ENCODE data around the gene DLGAP1. TPM values are rescaled to one million over a fixed set of nuclear protein-coding genes. Genes with fewer than 3 reads are reported as not detected.

Gene DLGAP1
- total RNA-seq, 1 donor from 2014 or later = 7.2 TPM

DNA sequence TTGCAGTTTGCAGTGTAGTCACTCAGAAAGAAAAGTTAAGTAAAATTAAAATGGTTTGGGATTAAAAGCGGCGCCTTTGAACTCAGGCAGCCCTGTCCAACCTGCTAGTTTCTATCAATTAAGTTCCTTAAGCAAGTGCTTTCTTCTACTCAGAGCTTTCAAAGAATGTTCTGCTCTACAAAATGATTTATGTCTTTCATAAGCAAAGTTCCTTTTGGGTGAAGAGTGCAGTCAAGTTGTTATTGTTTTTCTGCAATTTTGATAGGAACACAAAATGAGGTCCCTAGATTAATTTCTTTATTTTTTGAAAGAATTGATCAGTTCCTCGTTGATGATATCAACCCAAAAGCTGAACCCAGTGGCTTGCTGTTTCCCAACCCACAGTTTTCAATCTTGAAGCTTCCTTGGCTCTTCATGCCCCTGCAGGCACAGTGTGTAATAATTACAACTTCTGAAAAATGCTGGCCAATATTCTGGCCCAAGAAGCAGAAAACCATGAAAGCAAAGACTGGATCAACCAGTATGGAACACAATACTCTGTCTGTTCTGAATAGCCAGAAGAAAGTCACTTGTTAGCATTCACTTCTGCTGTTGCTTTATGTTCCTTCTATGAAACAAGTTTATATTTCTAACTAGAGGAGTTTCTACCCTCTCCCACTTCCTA is 916.0 kb downstream of the DLGAP1 start:
- DNase-seq (ENCODE audit: low read depth) = no peak

GRCh38 chr18:3538456-3538855 is 916.7 kb downstream of the DLGAP1 start:
- DNase-seq (ENCODE audit: low read depth) = peak; percentile 33

- DNase-seq (ENCODE audit: low read depth) = no peak
Measured at GRCh38 chr18:3530807-3531206, 924.3 kb downstream of the DLGAP1 start.

DNA sequence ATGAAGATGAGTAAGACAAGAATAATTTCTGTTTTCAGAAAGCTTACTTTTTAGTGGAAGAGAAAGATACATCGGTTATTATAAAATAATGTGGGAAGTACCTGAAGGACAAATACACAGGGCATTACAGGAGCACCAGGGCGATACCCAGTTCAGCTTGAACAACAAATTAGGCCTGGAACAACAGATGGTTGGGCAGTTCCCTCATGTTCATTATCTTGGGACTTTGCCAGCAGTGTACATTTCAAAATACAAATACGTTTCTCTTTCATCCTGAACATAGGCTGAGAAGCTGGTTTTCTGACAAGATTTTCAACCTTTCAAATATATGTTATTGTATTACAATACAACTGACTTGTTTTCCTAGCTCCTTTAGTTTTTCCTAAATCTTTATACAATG is 925.5 kb downstream of the DLGAP1 start:
- DNase-seq (ENCODE audit: low read depth) = no peak

- no peak for DNase-seq (ENCODE audit: low read depth)
Measured at GRCh38 chr18:3529077-3529476, 926.0 kb downstream of the DLGAP1 start.

DNA sequence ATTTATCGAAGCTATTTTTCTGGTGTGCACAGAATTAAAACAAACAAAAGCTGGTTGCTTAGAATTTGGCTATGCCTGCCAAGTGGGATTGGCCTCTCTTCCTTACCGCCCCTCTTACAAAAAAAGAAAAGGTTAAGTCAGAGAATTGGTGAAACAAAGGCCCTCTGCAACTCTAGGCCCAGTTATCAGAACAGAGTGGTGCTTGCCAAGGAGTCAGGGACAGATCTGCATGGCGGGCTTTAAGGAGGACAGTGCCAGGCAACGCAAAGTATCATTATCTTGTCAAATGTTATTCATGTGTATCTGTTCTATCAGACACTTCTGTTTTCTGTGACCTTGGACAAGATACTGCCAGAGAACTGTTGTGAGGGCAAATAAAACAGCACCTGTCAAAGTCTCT is 926.9 kb downstream of the DLGAP1 start:
- no peak for DNase-seq (ENCODE audit: low read depth)

DNA sequence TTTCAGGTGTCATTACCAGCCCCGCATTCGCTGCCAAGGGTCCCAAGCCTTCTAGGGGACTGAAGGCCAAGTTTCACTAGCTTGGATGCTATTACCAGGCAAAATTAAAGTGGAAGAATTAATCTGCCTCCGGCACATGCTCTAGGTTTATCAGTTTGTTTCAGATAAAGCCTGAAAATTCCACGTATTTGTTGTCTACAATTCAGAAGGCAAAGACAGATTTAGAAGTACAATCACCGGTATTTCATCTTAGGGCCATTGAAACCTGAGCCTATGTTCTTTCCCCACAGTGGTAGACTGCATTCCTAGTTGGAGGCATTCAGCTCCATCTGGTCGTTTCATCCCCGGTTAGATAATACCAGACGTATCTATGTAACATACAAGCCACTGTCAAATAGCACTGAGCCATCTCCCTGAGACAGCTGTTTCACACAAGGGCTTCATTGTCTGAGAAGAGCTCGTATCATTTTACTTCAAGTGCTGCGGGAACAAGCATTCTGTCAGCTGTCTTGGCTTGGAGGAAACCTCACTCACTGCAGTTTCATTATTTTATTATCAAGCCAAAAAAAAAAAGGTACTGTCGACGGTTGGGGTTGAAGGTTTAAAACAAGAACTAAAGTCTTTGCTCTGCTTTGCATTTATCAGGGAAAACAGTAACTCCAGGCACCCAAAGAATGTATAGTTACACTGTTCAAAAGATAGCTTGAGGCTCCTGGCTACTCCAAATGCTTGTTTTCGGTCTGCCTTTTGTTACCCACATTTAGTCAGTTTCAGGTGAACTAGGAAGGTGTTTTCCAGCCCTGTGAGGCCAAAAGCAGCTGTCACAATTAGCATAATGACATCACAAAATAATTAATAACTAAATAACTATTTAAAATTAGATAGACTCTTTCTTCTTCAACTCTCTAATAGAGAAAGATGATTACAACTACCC is 928.4 kb downstream of the DLGAP1 start:
- no peak for DNase-seq (ENCODE audit: low read depth)

- DNase-seq (ENCODE audit: low read depth) = no peak
Measured at GRCh38 chr18:3525870-3526420, 929.2 kb downstream of the DLGAP1 start.

GRCh38 chr18:3524706-3525105 is 930.4 kb downstream of the DLGAP1 start:
- peak; percentile 30 for DNase-seq (ENCODE audit: low read depth)

DNA sequence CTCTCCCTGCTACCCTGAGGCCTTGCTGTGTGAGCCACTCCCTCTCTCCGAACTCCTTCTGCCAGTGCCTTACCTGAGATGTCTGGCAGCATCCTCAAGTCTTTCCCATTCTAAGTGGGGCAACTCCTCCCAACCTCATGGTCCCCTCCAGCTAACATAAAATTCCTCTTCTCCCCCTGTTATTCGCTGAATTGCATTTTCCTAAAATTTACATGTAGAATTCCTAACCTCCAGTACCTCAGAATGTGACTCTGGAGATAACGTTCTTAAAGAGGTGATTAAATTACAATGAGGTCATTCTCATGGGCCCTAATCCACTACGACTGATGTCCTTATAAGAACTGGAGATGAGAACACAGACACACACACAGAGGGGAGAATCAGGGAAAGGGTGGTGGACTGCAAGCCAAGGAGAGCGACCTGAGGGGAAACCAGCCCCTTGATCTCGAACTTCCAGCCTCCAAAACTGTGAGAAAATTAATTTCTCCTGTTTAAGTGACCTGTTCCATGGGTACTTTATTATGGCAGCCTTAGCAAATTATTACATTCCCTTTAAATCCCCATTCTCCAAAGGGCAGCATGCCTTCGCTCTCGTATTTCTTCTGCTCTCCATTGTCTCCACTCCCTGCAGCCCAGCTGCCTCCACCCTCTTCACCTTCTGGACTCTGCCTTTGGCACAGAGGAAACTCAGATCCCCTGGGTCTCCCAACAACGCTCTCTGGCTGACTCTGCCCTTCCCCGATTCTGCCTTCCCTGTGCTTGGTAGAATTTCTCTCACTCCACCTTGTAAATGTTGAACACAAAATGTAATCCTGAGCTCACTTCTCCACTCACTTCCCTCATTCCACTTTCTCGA is 934.6 kb downstream of the DLGAP1 start:
- no peak for DNase-seq (ENCODE audit: low read depth)

GRCh38 chr18:3514312-3515216 is 940.5 kb downstream of the DLGAP1 start:
- DNase-seq (ENCODE audit: low read depth) = no peak

DNA sequence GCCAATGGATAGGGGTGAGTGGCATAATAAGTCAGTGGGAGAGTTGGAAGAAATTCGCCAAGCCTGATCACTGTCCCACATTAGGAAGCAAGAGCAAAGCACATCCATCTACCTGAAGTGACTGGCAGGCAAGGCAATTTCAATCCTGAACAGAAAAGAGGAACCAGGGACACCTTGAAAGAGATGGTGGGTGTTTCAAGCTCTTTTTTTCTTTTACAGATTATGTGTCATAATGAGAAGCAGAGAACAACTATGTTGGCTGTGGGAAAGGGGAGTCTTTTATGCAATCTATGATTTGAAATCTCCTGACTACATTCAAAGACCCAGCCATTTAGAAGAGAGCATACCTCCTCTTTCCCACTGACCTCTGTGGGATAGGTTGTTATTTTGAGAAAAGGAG is 941.6 kb downstream of the DLGAP1 start:
- no peak for DNase-seq (ENCODE audit: low read depth)

- DNase-seq (ENCODE audit: low read depth) = peak; percentile 97
Measured at GRCh38 chr18:3511980-3512379, 943.1 kb downstream of the DLGAP1 start.

DNA sequence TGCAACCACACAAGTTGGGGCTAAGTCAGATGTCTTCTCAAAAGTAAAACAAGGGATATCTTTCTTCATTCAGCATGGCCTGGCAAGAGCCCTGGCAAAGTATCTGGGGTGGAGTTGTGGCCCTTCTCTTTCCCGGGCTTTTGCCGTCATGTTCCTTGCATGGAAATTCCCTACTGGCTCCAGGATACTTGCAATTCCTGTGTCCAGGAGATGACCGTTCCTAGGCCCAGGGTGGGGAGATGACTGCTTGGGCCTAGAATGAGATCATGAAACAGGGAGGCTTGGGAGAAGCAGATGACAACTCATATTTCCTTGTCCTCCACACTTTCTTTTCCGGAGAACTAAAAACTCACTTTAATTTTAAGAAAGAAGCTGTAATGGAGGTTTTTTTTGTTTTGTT is 944.2 kb downstream of the DLGAP1 start:
- DNase-seq (ENCODE audit: low read depth) = no peak

DNA sequence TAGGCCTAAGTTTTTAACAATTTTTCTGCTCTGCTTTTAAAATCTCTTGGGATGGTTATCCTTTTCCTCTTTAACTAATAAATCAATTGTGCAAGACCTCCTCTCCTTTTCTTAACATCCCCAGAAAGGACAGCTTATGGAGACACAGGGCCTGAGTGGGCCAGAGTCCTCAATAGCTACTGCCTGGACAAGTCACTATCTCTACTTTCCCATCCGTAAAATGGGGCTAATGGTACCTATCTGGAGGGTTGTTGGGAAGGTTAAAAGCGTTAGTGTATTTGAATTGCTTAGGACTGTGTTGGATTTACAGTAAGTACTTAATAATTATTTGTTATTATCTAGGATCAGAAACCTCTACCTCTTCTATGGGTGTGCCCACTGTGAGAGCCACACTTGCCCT is 945.1 kb downstream of the DLGAP1 start:
- no peak for DNase-seq (ENCODE audit: low read depth)

DNA sequence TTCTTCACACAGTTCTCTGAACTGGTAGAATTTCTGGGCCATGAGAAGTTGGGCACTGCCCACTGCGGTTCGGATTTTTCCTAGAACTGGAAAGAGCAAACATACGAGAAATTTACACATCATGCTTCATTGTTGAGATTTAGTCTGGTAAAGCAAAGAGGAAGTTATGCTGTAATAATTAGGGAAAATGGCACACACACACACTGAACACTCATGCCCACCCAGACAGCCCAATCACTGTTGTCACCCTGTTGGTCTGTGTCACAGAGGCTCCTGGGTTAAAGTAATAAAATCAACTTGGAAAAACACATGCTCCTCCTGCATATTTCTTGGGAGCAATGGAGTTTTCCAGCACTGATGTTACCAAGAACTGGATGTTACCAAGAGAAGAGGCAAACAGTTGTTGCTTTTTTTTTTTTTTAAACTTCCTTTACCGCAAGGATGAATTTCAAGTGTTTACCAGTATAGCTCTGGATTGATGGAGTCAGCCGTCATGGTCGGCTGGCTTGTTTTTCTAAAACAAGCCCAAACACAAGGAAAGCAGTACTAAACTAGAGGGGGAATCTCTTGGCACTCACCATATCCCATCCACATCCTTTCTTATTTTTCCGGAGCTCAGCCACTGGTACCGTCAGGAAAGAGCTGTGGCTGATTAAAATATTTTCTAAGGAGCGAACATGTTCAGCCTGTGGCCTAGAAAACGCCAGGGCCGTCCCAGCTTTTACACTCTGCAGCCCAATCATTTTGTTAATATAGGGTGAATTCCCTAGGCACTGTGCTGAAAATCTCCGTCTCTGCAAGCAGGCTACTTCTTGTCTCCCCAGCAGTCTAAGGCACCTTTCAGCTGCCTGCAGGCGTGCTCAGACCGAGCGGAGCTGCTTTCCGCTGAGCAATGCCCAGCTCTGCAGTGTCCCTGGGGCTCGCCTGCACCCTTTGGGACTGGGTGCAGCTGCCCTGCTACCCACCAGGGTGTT is 946.2 kb downstream of the DLGAP1 start:
- DNase-seq (ENCODE audit: low read depth) = peak; percentile 93

GRCh38 chr18:3504637-3505036 is 950.5 kb downstream of the DLGAP1 start:
- no peak for DNase-seq (ENCODE audit: low read depth)

DNA sequence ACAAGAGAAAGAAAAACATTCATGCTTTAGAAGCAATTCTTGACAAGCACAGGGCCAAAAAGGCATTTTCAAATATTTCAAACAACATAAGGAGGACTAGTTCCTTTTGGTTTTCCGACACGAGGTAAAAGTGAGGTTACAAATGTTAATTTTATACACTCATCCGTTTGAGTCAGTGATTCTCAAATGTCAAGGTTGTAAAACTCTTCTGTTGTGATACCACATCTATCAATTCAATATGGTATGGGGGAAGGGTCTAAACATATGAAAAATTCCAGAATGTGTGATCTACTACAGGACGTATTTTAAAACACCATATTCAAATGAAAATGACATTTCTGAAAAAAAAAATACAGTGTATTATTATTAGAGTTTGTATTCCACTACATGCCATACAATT is 952.5 kb downstream of the DLGAP1 start:
- DNase-seq (ENCODE audit: low read depth) = no peak

DNA sequence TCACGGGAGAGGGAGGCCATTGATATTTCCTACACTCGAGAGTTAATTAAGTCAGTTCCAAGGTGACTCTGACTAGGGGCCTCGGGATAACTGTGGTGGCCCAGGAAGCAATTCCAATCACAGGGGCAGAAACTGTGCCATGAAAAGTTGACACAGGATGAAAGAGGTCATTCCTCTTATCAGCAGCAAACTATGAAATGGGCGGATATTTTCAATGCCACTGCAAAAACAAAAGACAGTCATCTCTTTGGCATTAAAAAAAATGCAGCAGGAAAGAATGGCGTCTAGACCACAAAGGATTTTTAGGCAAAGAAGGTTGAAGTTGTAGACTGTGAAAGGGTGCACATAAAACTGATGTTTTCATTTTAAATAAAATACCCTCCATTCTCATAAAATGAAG is 955.1 kb downstream of the DLGAP1 start:
- DNase-seq (ENCODE audit: low read depth) = no peak

DNA sequence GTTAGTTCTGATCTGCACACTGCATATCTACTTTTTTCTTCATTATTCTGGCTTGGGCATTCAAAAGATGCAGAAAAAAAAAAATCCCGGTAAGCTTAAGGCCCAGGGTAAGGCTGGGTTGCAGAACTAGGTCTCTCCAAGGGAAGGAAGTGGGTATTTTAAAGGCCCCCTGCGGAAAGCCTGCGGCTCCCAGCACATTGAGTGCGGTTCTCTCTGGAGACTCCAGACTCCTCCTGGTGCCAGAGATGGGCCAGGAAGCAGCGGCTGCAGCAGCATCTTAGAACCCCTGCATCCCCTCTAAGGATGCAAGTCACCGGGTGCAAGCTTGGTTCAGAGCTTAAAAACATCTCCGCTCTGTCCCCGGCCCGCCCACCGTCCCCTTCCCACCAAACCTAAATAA is 955.6 kb downstream of the DLGAP1 start:
- no peak for DNase-seq (ENCODE audit: low read depth)

Measured in renal cortical epithelial cell (primary cell).